Measurements from ENCODE around the gene EIF2S3.
"Not testable (repeated sequence)": the region's sequence is repeated elsewhere in the genome, so short reads cannot be mapped to it uniquely, and the experiment has no call there.

EIF2S3 gene
- 348 to 349 reads per million in 2 donors for total RNA-seq

DNA sequence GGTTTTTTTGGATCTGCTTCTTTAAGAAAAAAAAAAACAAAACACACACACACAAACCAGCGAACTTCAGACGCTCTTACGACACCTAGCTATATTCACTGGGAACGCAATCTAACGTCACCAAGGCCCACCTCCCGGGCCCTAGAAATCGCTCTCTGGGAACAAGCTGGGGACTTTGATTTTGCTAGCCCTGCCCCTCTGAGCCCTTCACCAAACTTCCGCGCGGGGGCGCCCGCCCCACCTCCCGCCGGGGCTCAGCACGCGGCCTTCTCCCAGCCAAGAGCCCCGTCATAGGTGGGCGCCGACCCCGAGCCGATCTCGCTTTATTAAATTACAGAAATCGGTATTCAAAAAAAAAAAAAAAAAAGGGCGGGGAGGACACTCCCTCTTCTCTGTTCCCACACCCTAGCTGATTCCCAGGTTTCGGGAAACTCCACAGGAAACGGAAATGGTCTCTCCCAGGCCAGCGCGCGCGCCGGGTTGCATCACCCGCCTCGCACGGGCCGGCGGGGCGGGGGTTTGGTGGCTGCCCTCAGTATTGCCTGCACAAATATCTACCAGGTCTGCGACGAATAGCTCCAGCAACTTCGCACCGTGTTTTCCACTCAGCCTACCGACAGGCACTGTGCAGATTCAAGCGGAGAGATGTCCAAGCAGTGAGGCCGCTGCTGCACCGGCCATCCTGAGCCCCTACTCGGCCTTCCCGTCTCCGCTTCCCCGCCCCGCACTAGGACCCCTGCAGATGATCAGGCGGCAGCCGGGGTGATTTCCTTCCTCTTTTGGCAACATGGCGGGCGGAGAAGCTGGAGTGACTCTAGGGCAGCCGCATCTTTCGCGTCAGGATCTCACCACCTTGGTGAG, at the start of gene EIF2S3:
EIF2S3 (plus strand) TSS at position 775 of the 861 bp plus-strand sequence; CDS start at position 788, 13 bp downstream.
- DNase-seq = peak; percentile 57 to 96 (median 76)

DNA sequence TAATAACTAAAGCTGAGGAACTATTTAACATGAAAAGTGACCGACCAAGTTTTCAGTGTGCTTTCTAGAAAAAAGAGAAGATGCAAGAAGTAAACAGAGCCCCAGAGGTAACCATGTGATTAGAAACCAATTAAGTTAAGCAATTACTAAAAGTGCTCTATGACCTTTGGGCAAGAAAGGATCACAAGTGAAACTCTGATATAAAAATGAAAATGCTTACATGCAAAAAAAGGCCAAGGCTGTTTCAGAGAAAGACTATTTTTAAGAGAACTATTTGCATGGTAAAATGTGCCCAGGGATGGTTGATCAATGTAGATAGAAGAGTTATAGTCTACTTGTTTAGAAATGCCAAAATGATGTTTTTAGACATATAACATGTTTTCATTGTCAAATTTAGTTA, 49.7 kb upstream of the EIF2S3 start:
- DNase-seq = no peak

DNA sequence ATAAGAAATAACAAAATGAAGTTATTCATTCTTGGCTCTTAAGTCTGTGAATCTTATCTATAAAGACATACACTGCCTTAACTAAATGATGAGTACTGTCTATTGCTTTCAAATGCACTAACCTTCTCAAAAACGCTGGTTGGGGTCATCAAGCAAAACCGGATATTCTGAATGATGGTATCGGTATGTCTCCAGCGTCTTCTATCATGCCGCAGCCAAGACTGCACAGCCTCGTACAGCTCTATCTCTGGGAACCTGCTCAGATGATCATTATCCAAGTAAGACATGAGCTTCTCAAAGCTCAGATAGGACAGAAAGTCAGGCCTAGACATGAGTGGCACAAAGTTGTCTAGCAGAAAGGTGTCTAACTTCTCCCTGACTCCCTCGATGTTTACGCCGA, 48.9 kb upstream of the EIF2S3 start:
- no peak for DNase-seq

- no peak for DNase-seq
Measured at GRCh38 chrX:24012266-24012665, 42.5 kb upstream of the EIF2S3 start.

DNA sequence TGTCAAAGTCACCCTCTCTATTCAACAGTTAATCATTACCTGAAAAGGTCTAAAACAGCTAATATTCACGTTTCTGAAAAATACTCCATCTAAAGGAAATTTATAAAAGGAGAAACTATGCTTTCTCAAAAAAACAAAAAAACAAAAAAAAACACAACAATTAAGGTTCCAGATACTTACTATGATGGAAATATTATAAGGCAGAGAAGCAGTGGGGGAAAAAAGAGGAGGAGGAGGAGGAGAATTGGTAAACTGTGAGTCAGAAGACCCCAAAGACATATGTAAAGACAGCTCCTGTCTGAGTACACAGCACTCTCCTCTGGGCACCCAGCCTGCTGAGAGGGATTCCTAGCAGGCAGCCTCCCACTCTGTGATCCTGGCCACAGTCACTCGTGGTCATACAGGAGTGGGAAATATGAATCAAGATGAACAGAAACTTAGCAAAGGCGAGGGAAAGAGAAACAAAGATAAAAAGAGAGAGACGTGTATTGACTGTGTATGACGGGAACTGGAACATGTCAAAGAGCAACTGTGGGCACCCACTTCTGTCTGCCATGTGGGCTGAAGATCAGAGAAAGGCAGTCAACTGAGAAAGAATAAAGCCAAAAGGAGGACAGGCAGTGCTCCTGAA, 40.3 kb upstream of the EIF2S3 start:
- DNase-seq = peak in 2 of 5 experiments; percentile 23 to 50

GRCh38 chrX:24017674-24018073, 37.1 kb upstream of the EIF2S3 start:
- DNase-seq = no peak

GRCh38 chrX:24018809-24019208, 35.9 kb upstream of the EIF2S3 start:
- no peak for DNase-seq

GRCh38 chrX:24019448-24019847, 35.3 kb upstream of the EIF2S3 start:
- peak in 1 of 5 experiments; percentile 66 for DNase-seq

- DNase-seq = no peak
Measured at GRCh38 chrX:24020306-24020876, 34.4 kb upstream of the EIF2S3 start.

DNA sequence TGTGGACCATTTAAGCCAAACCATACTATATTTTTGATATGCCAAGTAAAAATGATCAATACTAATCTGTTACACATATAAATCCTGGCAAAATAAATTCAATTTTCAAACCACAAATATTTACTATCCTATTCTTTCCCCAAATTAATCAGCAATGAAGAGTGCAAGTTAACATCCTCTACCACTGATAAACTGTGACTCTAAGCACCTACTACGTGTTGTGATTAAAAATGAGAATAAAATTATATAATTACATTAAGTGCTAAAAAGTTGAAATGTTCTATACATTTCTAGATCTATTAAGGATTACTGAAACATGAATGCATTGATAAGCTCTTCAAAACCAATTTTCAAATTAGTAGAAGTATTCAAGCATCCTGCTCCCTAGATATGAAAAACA, 31.2 kb upstream of the EIF2S3 start:
- DNase-seq = no peak

DNA sequence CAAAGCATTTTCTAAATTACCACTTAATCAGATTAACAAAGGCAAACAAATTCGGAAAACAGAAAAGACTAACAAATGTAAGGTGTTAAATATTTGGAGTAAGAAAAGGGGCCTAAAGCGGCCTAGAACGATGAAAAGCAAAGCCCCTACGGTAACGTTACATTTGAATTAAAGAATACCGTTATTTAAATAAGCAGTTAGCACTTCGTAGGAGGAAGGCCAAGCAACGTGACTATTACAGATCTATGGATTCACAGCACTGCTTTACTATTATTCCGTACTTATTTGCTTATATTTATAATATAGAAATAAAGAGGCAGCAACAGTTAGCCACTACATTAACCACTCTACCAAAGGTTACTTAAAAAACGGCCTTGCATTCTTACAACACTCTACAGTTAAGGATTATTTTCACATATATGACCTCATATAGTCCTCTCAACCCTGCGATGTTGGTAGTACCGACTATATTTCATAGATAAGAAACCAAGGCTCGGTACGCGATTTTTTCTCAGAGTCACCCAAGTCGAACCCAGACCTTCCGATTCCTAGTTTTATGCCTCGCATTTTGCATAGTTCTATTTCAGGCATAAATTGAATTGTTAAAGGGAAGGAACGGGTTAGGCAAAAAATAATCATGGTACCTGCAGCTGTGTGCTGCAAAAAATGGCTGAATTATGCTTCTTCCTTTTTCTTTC, 30.6 kb upstream of the EIF2S3 start:
- DNase-seq = peak in 1 of 5 experiments; percentile 47

- peak; percentile 64 to 90 (median 71) for DNase-seq
Measured at GRCh38 chrX:24024819-24025740, 29.7 kb upstream of the EIF2S3 start.

DNA sequence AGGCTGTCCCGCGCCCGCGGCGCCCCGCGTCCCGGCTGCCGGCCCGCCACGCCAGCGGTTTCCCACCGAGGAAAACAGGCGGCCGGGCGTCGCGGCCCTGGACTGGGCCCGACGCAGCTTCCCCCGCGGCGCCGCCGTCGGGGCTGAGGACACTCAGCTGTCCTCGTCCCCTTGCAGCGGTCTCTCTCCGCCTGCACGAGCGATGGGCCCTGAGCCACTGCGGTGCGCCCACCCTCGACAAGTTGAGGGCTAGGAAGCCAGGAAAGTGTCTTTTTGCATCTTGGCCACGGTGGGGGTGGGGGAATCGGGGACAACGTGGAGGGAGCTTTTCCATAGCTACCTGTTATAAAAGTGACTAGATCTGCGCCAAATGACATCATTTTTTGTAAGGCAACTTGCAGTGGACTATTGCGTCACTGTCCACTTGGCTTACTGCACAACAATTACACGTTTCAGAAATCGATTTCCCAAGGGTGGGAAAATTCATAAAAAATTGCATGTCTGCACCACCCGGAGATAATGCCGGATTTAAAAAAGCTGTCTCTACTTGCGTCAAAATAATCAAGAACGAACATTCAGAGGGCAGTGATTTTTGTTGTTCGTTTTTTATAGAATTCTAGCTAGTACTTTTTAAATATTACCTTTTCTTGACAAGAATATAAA, 28.9 kb upstream of the EIF2S3 start:
- no peak for DNase-seq

GRCh38 chrX:24026432-24026831, 28.3 kb upstream of the EIF2S3 start:
- no peak for DNase-seq

DNA sequence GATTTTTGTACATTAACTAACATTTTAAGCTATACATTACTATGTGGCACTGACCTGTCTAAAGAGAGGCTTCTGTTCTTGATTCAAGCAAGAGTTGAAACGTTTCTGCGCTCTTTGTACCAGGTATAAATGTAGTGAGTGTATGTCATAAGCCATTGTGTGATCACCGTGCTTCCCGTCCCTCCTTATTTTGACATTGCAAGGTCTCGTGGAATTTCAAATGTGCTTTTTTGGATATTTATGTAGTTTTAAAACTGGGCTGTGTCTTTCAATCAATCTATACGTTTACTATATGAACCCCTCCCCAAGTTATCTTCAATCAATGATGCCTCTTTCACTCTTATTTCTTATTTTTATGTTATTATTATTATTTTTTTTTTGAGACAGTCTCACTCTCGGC, 27.7 kb upstream of the EIF2S3 start, which contains the start of gene KLHL15:
KLHL15 (minus strand) TSS at position 101 of the 400 bp plus-strand sequence. CDS start 20,493 bp downstream, outside the sequence.
- DNase-seq = no peak

DNA sequence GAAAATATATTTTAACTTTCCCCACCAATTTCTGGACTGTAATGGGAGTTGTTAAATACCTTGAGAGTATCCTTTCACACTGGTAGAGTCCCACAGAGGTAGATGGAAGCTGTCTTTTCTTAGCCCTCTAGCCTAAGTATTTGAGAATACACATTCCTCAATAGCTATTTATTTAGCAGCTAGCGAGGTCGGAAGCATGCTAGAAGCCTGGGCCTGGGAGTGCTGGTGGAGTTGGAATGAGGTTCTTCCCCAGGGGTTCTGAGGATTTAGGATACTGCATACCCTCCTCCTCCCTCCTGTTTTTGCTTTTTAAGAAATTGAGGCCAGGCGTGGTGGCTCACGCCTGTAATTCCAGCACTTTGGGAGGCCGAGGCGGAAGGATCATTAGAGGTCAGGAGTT, 26.8 kb upstream of the EIF2S3 start:
- no peak for DNase-seq

DNA sequence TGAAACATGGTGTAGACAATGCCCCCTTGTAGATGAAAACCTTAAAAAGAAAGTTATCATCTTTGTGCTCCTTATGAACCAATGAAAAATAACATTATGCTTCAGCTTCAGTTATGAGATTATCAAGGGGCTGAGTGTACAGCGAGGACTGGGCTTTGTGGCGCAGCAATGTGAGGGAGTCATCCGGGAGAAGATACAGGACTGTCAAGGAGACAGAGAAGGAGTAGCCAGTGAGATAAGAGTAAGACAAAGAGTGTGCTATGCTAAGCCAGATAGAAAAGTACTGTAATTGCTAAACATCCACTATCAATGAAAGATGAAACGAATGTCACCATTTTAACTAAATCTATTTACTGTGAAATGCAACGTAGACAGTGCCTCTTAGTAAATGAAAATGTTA, 24.2 kb upstream of the EIF2S3 start:
- no peak for DNase-seq

DNA sequence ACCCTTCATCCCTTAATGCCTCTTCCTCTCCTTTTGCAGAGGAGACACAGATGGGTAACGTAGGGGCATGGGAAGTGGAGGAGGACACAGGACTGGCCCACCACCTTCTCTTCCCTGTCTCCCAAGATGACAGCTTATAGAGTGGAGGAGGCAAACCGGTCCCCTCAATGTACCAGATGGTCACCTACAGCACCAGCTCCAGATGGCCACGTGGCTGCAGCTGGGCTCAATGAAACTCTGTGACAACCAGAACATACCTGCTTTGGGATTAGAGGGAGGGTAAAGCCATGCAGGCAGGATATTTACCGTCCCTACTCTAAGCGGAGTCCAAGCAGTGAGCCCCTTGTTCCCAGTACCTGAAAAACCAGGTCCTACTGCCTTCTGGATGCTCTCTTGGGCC, 20.3 kb upstream of the EIF2S3 start:
- DNase-seq = no peak

DNA sequence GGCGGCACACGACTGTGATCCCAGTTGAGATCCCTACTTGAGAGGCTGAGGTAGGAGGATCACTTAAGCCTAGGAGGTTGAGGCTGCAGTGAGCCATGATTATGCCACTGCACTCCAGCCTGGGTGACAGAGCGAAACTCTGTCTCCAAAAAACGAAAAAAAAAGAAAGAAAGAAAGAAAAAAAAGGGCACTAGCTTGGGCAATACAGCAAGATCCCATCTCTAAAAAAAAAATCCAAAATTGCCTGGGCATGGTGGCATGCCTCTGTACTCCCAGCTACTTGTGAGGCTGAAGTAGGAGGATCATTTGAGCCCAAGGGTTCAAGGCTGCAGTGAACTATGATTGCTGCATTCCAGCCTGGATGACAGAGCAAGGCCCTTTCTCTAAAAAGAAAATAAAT, 17.0 kb upstream of the EIF2S3 start:
- DNase-seq = no peak

GRCh38 chrX:24046060-24046459, 8.7 kb upstream of the EIF2S3 start:
- not testable (repeated sequence) for DNase-seq

DNA sequence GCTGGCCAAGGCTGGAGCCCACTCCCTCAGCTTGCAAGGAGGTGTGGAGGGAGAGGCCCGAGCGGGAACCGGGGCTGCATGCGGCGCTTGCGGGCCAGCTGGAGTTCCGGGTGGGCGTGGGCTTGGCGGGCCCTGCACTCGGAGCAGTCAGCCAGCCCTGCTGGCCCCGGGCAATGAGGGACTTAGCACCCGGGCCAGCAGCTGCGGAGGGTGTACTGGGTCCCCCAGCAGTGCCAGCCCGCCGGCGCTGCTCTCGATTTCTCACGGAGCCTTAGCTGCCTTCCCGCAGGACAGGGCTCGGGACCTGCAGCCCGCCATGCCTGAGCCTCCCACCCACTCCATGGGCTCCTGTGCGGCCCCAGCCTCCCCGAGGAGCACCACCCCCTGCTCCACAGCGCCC, 5.1 kb upstream of the EIF2S3 start:
- not testable (repeated sequence) for DNase-seq
